GM21786 (cell line): ENCODE results near the gene SAT2.
"Not testable (repeated sequence)": the region's sequence is repeated elsewhere in the genome, so short reads cannot be mapped to it uniquely, and the experiment has no call there.

ENCODE experiments used
- ATAC-seq: cut with Tn5 transposase; IDR thresholded peaks from one replicate; pipeline ENCODE4 v1.9.1; 2021; ENCODE audit not compliant: unreplicated experiment

The SAT2 gene

DNA sequence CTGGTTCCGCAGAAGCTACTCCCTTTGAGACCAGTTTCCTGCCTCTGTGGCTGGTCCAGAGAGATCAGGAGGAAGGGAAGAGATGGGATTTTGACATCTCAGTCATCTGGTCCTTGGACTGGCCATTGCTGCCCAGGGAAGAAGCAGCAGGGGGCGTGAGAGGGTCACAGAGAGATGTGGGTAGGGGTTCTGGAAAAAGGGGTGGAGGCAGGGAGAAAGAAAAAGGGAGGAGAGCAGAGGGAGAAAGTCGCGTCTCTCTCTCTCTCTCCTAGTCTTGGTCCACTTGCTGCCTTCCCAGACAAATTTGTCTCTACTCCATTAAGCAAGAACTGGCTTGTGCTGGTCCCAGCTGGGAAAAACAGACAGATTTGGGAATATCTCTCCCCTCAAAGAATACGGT, 6.8 kb upstream of the SAT2 start:
- ATAC-seq, result no peak

DNA sequence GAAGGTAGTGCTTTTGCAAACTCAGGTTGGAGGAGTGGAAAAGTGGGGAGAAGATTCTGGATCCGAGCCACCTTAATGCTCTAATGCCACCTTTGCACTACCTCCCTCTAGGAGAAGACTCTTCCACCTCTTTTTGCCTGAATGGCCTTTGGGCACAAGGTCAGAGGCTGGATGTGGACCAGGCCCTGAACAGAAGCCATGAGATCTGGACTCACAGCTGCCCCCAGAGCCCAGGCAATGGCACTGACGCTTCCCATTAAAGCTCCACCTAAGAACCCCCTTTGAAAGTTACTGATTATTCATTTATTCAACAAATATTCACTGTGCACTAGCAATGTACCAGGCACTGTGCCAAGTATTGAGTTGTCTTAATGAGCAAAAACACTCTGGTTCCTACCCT, 5.5 kb upstream of the SAT2 start:
- ATAC-seq, result no peak

GRCh38 chr17:7632492-7632894, 4.9 kb upstream of the SAT2 start:
- ATAC-seq, result no peak

GRCh38 chr17:7631398-7632380, 4.1 kb upstream of the SAT2 start:
- no peak for ATAC-seq

DNA sequence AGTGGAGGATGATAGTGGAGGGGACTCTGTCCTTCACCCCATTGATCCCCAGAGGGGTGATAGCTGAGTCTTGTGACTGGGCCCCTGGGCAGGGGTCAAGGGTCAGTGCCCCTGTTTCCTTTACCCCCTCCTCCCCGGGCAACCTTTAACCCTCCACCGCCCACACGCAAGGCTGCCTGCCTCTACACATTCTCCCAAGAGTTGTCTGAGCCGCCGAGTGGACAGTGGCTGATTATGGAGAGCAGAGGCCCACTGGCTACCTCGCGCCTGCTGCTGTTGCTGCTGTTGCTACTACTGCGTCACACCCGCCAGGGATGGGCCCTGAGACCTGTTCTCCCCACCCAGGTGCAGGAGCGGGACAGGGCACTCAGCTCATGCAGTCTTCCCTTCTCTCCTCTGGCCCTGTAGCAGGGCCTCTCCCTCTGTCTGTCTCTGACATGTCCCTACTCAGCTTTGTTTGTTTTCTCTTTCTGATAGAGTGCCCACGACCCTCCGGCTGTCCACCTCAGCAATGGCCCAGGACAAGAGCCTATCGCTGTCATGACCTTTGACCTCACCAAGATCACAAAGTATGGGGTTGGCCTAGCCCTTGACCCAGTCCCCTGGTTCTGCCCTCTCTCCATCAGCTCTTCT, 2.4 kb upstream of the SAT2 start, which contains the start of gene SHBG:
Gene SHBG, plus strand, starts transcription at position 197 of the 633 bp plus-strand sequence. Its CDS starts 38 bp downstream, at position 235.
- ATAC-seq, result no peak

DNA sequence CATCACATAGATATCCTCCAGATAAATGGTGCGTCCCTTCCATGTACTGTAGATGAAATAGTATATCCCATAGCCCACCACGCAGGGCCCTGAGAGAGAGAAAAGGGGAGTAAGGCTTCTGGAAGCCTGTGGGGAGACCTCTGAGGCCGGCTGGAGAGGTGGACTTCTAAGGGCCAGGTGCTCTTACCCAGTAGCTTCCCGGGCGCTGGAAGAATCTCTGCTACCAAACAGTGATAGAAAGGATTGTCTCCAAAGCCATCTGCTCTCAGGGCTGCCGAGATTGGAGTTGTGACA, 718 bp downstream of the SAT2 start:
- ATAC-seq, result no peak

GRCh38 chr17:7626307-7626706, 1.3 kb downstream of the SAT2 start:
- ATAC-seq, result no peak

DNA sequence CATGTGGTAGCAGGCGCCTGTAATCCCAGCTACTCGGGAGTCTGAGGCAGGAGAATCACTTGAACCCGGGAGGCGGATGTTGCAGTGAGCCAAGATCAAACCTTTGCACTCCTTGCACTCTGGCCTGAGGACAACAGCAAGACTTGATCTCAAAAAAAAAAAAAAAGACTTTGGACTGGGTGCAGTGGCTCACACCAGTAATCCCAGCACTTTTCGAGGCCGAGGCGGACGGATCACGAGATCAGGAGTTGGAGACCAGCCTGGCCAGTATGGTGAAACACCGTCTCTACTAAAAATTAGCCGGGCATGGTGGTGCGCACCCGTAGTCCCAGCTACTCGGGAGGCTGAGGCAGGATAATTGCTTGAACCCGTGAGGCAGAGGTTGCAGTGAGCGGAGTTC, 1.9 kb downstream of the SAT2 start:
- ATAC-seq, result not testable (repeated sequence)

GRCh38 chr17:7623661-7624060, 4.0 kb downstream of the SAT2 start:
- ATAC-seq, result no peak

GRCh38 chr17:7620835-7621234, 6.8 kb downstream of the SAT2 start:
- ATAC-seq, result no peak

DNA sequence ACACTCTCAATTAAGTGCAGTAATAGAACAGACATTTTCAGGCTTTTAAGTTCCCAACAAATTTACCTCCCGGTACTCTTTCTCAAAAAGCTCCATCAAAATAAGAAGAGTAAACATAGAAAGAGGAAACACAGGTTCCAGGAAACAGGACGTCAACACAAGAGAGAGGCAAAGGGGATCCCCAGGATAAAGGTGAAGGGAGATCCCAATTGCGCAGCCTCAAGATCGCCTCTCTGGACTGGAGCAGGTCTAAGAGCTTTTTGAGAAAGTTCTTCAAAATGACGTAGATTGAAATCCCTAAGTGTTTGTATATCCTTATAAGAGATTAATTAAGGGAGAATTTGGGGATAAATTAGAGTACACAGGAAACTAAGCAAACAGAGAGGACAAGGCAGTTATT, 9.0 kb downstream of the SAT2 start:
- no peak for ATAC-seq

DNA sequence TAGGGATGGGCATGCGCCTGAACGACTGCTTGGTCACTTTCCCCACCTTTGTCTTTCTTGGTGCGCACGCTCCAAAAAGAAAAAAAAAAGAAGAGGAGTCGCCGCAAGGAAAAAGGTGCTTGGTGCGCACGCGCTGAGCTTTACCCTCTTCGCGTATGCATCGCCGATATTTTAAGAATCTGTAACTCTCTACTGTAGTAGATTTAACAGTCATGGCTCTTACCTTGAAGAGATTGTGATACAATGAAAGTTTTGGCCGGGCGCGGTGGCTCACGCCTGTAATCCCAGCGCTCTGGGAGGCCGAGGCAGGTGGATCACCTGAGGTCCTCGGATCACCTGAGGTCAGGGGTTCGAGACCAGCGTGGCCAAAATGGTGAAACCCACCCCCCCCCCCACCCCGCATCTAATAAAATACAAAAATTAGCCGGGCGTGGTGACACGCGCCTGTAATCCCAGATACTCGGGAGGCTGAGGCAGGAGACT, 12.3 kb downstream of the SAT2 start:
- ATAC-seq, result no peak

DNA sequence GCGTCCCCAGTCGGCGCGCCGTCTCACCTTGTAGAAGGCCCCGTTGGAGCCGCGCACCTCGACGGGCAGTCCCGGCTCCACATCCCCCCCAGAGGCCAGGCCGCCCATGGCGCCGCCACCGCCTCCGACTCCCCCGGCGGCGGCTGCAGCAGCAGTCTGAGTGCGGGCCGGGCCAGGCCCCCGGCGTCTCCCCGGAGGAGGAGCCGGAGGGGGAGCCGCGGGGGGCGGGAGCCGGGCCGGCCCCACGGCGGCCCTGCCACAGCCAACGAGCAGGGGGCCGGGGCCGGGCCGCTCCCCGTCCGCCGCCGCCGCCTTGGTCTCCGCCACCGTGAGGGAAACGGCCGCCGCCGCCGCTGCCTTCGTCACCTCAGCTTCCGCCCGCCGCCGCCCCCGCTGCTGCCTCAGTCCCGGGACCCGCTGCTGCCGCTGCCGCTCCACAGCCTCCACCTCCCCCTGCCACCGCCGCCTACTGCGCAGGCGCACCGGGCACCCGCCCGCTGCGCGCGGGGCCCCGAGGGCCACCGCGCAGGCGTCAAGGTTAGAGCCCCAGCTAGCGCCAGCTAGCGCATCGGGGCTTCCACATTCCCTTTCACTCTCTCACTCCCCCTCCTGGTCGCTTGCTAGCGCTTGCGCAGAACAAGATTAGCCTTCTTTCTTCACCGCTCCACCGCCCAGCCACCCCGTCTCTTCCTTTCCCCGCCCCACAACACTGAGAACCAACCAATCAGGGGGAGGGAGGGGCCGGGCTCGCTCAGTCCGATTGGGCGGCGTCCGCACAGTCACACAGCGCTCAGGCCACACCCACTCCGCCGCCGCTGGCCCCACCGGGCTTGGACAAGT, 13.0 kb downstream of the SAT2 start, which contains the start of gene FXR2:
Gene FXR2, minus strand, starts transcription at position 473 of the 840 bp plus-strand sequence. Its CDS starts 365 bp downstream, at position 108.
- ATAC-seq, result peak; percentile 80

- ATAC-seq, result no peak
Observed at GRCh38 chr17:7613769-7614424, 13.7 kb downstream of the SAT2 start.

DNA sequence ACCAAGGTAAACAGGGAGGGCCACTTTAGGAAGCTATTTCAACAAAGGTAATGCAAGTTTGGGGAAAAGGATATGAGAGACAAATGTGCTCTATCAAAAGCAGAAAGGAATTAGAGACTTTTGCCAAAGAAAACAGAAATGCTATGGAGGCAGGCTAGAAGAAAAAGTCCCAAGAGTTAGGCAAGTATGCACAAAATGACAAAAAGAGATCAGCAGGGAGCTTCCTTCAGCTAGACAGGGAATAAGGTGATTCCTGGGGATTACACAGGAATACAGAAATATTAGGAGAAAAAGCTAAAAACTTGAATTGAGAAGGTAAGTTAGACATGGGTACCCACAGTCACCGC, 15.4 kb downstream of the SAT2 start:
- ATAC-seq, result no peak

- no peak for ATAC-seq
Observed at GRCh38 chr17:7611635-7612293, 15.9 kb downstream of the SAT2 start.

- no peak for ATAC-seq
Observed at GRCh38 chr17:7610641-7611040, 17.0 kb downstream of the SAT2 start.

- no peak for ATAC-seq
Observed at GRCh38 chr17:7606280-7606679, 21.3 kb downstream of the SAT2 start.

- ATAC-seq, result not testable (repeated sequence)
Observed at GRCh38 chr17:7597561-7597960, 30.1 kb downstream of the SAT2 start.

- no peak for ATAC-seq
Observed at GRCh38 chr17:7593296-7593695, 34.3 kb downstream of the SAT2 start.
